ENCODE measurements around the gene APLP1. TPM values are rescaled to one million over a fixed set of nuclear protein-coding genes. Genes with fewer than 3 reads are reported as not detected.
A peak's percentile ranks its signal among the peaks of the same experiment; 100 is the strongest.
"Not testable (repeated sequence)": the region's sequence is repeated elsewhere in the genome, so short reads cannot be mapped to it uniquely, and the experiment has no call there.

APLP1 gene
- 10 to 100 TPM in 1 of 10 donors, 1 to 10 TPM in 9; 3.8 to 12.7 (median 5.9) TPM for polyA plus RNA-seq (ENCODE audit: insufficient read length in 10 of 10)
- long read RNA-seq, donor 1: 0 reads
- long read RNA-seq, donor 2: 0 reads
- long read RNA-seq, donor 3: 0 reads
- long read RNA-seq, donor 4: 0 reads
- long read RNA-seq, donor 5, partial matches to known transcripts: 0 of 1 reads
- long read RNA-seq, donor 5, other reads (novel, unspliced or antisense): 0 of 1 reads
- long read RNA-seq, donor 6: 0 reads
- long read RNA-seq, donor 7: 0 reads
- long read RNA-seq, donor 8: 0 reads
- long read RNA-seq, donor 9: 0 reads

- peak; percentile 32 to 75 (median 58) for DNase-seq
Measured at GRCh38 chr19:35868172-35868822, at the start of gene APLP1. Gene APLP1 (plus strand): TSS chr19:35868574. CDS start chr19:35868637, 63 bp downstream.

DNA sequence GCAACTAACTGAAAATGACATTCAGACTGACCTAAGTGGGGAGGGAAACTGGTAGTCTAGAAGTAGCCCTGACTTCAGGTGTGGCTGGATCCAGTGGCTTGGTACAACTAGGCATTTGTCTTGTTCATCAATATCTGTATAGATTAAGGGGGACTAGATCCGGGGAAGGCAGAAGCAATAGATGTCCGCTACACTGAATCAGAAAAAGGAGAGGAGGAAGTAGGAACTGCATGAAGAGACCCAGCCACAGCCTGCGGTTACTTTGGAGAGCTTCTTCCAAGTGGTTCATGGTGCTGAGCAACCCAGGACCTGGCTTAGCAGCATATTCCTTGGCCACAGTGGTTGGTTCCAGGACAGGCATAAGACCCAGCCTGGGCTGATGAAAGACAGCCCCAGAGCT is 45.8 kb upstream of the APLP1 start:
- no peak for DNase-seq

- DNase-seq: no peak
Measured at GRCh38 chr19:35824150-35824549, 44.2 kb upstream of the APLP1 start.

DNA sequence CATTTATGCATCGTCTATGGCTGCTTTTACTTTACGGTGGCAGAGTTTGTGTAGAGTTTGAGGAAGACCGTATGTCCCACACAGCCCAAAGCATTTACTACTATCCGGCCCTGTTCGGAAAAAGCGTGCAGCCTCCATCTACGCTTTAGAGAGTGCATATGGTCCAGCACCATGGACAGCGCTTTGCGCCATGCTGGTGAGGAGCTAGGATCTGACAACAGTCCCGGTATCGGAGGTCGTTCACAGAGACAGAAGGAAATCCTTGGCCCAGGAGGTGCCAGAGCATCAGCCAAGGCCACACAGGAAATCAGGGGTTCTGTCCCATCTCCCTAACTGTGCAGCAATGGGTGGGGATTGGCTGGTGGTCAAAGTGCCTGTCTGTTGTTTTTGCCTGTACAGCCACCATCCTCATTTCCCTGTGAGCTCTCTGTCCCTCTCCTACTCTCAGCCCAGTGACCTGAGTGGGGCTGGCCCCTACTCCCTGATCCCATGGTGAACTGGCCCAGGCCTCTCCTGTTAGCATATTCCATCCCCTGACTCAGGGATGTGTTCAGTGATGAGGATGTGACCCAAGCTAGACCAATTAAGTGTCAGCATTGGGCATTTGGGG is 39.6 kb upstream of the APLP1 start:
- peak; percentile 57 to 88 (median 87) for DNase-seq

DNA sequence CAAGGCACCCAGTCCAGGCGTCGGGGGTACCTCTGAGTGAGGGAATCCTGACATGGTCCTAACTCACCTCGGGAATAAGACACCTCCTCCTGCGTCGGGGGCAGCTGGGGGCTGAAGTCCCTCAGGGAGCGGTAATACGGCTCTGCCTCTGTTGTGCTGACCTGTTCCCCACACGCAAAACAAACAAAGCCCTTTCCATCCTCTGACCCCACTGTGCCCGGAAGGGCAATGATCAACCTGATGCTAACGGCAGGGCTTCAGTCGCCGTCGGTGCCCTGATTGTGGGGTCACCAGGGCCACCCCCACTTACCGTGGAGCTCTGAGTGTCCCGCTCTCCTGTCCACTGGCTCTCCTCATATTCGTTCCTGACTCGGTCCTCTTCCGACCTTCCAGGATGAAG is 37.4 kb upstream of the APLP1 start:
- DNase-seq: no peak

GRCh38 chr19:35832054-35832453 is 36.3 kb upstream of the APLP1 start:
- no peak for DNase-seq

DNA sequence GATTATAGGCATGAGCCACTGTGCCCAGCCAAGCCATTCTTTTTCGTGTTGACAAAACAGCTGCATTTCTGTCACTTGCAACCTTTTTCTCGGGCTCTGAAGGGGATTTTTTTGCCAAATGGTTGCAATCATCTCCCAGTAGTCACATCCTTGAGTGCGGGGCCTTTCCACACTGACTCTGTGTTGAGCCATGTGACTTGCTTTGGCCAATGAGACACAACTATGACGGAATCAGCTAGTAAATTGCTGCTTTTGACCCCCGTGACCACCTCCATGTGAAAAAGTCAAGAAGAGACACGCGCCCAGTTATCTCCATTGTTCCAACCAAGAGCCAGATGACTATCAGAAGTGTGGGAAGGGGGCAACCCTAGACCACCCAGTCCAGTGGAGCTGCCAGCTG is 34.4 kb upstream of the APLP1 start:
- DNase-seq: no peak

GRCh38 chr19:35836096-35836495 is 32.3 kb upstream of the APLP1 start:
- not testable (repeated sequence) for DNase-seq

DNA sequence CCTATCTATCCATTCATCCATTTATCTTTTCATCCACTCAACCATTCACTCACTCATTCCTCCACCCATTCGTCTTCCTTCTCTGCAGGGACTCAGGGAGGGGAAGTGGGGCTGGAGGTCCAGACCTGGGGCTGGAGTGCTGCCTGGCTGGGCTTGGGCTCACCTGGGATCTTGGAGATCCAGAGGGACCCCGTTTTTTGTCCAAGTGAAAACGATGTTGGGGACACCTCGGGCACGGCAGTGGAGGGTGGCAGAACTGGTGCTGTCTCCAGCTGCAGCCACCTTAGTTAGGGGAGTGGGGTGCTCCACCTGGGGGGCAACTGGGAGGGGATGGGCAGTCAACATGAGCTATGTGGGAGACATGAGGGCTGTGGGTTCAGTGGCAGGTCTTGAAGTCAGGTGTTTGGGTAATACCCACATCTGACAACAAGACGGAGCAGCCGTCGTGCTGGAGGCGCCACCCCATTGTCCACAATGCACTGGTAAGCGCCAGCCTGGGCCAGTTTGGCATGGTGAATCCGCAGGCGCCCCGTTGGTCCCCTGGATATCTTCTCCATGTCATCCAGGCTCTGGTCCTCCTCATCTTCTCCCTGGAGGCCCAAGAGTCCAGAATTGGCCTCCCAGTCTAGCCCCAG is 26.3 kb upstream of the APLP1 start:
- no peak for DNase-seq

GRCh38 chr19:35842666-35843272 is 25.6 kb upstream of the APLP1 start:
- no peak for DNase-seq

DNA sequence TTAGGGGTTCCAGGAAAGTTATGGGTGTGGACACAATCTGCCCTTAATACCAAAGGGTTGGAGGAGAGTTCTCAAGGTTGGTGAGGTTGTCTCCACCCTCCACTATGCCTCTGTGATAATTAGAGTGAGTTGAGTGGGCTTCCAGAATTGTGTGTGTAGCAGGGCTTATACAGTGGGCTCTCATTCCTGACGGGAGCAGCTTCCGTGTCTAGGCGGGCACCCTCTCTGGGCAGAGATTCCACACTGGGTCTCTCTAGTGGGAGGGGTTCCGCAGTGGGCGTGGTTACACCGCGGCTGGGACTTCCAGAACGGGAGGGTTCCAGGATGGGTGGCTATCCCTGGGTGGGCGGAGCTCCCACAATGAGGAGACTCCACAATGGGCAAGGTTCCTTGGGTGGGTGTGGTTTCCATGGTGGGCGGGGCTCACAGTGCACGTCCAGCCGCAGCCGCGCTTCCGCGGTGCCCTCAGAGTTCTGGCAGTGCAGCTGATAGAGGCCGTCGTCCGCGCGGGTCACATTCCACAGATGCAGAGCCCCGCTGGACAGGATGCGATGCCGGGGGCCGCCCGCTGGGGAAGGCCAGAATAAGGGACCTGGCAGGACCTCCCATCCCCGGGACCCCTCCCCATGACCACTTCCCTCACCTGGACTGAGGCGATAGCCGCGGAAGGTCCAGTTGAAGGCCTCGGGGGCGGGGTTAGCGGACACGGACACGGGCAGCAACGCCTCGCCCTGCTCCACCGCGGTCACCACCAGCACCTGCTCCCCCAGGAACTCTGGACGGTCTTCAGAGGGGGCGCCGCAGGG is 24.5 kb upstream of the APLP1 start:
- no peak for DNase-seq

DNA sequence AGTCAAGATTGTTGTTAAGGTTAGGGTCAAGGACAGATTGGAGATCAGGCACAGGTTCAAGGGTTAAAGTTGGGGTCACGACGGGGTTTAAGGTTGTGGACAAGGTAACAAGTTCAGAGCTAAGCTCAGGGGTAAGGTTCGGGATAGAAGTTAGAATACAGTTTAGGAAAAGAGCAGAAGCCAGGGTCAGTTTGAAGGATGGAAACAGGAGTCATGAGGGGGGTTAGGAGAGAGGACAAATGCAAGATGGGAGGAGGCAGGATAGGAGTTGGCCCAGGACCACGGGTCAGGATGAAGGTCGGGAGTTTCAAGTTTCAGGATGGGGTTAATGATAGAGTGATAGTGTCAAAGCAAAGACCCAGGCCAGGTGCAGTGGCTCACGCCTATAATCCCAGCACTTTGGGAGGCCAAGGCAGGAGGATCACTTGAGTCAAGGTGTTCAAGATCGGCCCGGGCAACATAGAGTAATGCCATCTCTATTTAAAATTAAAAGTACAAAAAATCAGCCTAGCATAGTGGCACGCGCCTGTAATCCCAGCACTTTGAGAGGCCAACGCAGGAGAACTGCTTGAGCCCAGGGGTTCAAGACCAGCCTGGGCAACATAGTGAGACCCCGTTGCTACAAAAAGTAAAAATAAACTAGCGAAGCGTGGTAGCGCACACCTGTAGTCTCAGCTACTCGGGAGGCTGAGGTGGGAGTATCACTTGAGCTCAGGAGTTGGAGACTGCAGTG is 23.7 kb upstream of the APLP1 start:
- no peak for DNase-seq

- peak in 1 of 3 donors; percentile 37 for DNase-seq
Measured at GRCh38 chr19:35845215-35846037, 22.9 kb upstream of the APLP1 start.

- no peak for DNase-seq
Measured at GRCh38 chr19:35846038-35846668, 22.2 kb upstream of the APLP1 start.

- DNase-seq: no peak
Measured at GRCh38 chr19:35847911-35848310, 20.5 kb upstream of the APLP1 start.

GRCh38 chr19:35848486-35848885 is 19.9 kb upstream of the APLP1 start:
- DNase-seq: no peak

DNA sequence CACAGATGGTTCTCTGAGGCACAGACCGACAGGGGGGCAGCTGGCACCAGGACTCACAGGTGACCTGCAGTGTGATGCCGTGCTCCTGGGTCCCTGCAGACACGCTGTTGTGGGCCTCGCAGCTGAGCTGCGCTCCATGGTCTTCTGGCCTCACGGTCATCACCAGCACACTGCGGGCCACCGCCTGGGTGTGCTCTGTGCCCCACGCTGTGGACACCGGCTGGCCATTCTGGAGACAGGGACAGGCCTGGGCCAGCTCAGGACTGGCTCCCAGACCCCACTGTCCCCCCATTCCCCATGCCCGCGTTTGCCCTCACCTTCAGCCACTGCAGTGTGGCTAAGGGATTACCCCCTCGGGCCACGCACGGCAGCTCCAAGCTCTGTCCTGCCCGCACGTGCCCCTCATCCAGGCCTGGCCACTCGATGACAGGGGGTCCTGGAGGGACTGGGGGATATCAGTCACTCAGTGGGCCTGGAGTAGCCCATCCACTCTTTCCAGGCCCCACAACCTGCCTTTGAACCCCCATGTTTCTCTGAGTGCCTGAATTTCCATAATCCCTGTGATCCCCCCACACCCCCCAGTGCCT is 19.4 kb upstream of the APLP1 start:
- DNase-seq: no peak

GRCh38 chr19:35851213-35852028 is 17.0 kb upstream of the APLP1 start:
- DNase-seq: no peak

Measured in muscle of back (tissue), 13 donors.